ENCODE measurements around the gene HERC2. TPM values are rescaled to one million over a fixed set of nuclear protein-coding genes. Genes with fewer than 3 reads are reported as not detected.

The HERC2 gene
- total and polyA plus RNA-seq, 2 of the 13 experiments (the other 11 are each of a cell fraction or from before 2014, with no cell fraction given): 17.6 to 24.8 TPM

DNA sequence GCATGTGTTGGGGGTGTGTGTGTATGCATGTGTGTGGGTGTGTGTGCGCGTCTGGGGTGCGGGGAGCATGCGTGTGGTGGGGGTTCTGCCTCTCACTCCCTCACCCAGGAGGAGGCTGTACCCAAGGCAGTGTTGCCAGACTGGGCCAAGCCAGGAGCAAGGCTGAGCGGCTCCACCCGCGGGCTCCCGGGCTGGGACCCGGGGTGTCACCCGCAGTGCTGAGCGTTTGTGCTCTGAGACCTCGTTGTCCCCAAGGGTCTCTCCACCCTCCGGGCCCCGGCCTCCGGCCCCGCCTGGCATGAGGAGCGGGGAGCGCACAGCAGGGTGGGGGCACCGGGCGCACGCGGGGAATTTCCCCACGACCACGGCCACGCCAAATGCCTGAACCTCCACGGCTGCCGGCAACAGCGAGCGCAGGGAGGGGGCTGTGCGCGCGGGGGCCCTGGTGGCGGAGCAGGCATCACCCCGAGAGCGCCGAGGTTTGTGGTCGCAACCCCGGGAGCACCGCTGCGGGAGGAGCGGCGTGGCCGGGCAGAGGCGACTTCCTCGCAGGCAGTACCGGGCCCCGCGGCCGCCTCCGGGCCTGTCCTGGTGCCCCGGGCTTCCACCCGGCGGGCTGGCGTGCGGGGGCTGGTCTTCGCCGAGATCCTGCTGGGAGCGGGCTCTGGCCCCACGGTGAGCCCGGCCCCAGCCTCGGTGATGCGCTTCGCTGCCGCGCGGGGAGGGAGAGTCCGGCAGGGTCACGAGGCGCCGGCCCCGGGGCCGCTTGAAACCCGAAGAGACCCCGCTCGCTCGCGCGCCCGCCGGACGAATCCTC, 215.5 kb downstream of the HERC2 start:
- Histone ChIP-seq H3K9me3 (ENCODE audit: low read length) (no peaks in the 10 kb centered on the region), H3K4me3 (replicated peaks in 1 of 3; ENCODE audit: insufficient read depth in 1 of 3, low read depth in 2 of 3, low read length in 3 of 3) (peak overlapping the region; percentile 30 to 63 (median 33); a peak in 4 of 6 replicates), H3K36me3 (replicated peaks in 1 of 2; ENCODE audit: control insufficient read depth in 1 of 2, insufficient read depth in 2 of 2, low read length in 2 of 2) (peaks cover under 1 to 2% of the 10 kb centered on the region in 2 experiments; a peak in 2 of 5 replicates), H3K79me2 (ENCODE audit: insufficient read depth, low read length) (no peaks in the 10 kb centered on the region), H2AFZ (ENCODE audit: low read length) (no peak overlapping the region), H3K4me1 (ENCODE audit: insufficient read depth, low read length) (peaks cover 12% of the 10 kb centered on the region), H4K20me1 (ENCODE audit: insufficient read depth, low read length) (no peaks in the 10 kb centered on the region), H3K27me3 (ENCODE audit: control insufficient read depth in 1 of 2, insufficient read depth in 2 of 2, low read length in 2 of 2) (peaks cover 8 to 36% of the 10 kb centered on the region in 2 experiments), H3K27ac (ENCODE audit: extremely low read length, insufficient read depth, low read length) (no peak overlapping the region), H3K9ac (ENCODE audit: insufficient read depth, low read depth, low read length) (no peak overlapping the region), H3K4me2 (ENCODE audit: low read depth, low read length) (peak overlapping the region; percentile 63)
- in situ Hi-C loops (cut with HindIII; ENCODE audit: extremely low pct_ligation_motif_present, low pct_unique_long_range_greater_than_20kb): no loop called here
- CTCF ChIA-PET (ENCODE audit: low intra/inter-chr PET ratio, low total read pairs): no interaction called here
- FAIRE-seq: no peak
- intact Hi-C loops (cut with micrococcal nuclease; ENCODE audit: unreplicated experiment): no loop called here
- BruUV-seq (replicated peaks): no TSS peak
- no peak for DNase-seq (ENCODE audit: low spot score)
- POLR2A ChIA-PET: no interaction called here
- peak; percentile 66 for ATAC-seq
- no CpG with 5 or more reads among the region's 81 CpGs for WGBS (ENCODE audit: low lambda C conversion rate)
- TF ChIP-seq ZNF607 (CRISPR knock-in tag; IDR thresholded peaks at IDR 0.05; ENCODE audit: borderline replicate concordance) (no peak), MTF2 (CRISPR knock-in tag; IDR thresholded peaks at IDR 0.05; ENCODE audit: borderline replicate concordance) (0 out of 2 replicates have a peak, but pooled peaks have one; percentile 41), SP2 (CRISPR knock-in tag; IDR thresholded peaks at IDR 0.05) (no peak), CREM (IDR thresholded peaks at IDR 0.05) (no peak), CREM (CRISPR knock-in tag; IDR thresholded peaks at IDR 0.05) (no peak), XRCC5 (optimal IDR thresholded peaks at IDR 0.05; ENCODE audit: low read length) (no peak), ZBTB42 (CRISPR knock-in tag; IDR thresholded peaks at IDR 0.05) (no peak), ZNF83 (CRISPR knock-in tag; IDR thresholded peaks at IDR 0.05; ENCODE audit: borderline replicate concordance) (no peak), XBP1 (CRISPR knock-in tag; IDR thresholded peaks at IDR 0.05) (no peak), FOXA1 (IDR thresholded peaks at IDR 0.05) (no peak), FOXA1 (CRISPR knock-in tag; IDR thresholded peaks at IDR 0.05) (no peak)
- TF ChIP-seq, protein P1, sequence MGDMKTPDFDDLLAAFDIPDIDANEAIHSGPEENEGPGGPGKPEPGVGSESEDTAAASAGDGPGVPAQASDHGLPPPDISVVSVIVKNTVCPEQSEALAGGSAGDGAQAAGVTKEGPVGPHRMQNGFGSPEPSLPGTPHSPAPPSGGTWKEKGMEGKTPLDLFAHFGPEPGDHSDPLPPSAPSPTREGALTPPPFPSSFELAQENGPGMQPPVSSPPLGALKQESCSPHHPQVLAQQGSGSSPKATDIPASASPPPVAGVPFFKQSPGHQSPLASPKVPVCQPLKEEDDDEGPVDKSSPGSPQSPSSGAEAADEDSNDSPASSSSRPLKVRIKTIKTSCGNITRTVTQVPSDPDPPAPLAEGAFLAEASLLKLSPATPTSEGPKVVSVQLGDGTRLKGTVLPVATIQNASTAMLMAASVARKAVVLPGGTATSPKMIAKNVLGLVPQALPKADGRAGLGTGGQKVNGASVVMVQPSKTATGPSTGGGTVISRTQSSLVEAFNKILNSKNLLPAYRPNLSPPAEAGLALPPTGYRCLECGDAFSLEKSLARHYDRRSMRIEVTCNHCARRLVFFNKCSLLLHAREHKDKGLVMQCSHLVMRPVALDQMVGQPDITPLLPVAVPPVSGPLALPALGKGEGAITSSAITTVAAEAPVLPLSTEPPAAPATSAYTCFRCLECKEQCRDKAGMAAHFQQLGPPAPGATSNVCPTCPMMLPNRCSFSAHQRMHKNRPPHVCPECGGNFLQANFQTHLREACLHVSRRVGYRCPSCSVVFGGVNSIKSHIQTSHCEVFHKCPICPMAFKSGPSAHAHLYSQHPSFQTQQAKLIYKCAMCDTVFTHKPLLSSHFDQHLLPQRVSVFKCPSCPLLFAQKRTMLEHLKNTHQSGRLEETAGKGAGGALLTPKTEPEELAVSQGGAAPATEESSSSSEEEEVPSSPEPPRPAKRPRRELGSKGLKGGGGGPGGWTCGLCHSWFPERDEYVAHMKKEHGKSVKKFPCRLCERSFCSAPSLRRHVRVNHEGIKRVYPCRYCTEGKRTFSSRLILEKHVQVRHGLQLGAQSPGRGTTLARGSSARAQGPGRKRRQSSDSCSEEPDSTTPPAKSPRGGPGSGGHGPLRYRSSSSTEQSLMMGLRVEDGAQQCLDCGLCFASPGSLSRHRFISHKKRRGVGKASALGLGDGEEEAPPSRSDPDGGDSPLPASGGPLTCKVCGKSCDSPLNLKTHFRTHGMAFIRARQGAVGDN (CRISPR knock-in tag; IDR thresholded peaks at IDR 0.05): peak; percentile 20
- TF ChIP-seq, protein P2, sequence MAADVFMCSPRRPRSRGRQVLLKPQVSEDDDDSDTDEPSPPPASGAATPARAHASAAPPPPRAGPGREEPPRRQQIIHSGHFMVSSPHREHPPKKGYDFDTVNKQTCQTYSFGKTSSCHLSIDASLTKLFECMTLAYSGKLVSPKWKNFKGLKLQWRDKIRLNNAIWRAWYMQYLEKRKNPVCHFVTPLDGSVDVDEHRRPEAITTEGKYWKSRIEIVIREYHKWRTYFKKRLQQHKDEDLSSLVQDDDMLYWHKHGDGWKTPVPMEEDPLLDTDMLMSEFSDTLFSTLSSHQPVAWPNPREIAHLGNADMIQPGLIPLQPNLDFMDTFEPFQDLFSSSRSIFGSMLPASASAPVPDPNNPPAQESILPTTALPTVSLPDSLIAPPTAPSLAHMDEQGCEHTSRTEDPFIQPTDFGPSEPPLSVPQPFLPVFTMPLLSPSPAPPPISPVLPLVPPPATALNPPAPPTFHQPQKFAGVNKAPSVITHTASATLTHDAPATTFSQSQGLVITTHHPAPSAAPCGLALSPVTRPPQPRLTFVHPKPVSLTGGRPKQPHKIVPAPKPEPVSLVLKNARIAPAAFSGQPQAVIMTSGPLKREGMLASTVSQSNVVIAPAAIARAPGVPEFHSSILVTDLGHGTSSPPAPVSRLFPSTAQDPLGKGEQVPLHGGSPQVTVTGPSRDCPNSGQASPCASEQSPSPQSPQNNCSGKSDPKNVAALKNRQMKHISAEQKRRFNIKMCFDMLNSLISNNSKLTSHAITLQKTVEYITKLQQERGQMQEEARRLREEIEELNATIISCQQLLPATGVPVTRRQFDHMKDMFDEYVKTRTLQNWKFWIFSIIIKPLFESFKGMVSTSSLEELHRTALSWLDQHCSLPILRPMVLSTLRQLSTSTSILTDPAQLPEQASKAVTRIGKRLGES (CRISPR knock-in tag; IDR thresholded peaks at IDR 0.05; ENCODE audit: borderline replicate concordance): no peak
- TF ChIP-seq, protein P3, sequence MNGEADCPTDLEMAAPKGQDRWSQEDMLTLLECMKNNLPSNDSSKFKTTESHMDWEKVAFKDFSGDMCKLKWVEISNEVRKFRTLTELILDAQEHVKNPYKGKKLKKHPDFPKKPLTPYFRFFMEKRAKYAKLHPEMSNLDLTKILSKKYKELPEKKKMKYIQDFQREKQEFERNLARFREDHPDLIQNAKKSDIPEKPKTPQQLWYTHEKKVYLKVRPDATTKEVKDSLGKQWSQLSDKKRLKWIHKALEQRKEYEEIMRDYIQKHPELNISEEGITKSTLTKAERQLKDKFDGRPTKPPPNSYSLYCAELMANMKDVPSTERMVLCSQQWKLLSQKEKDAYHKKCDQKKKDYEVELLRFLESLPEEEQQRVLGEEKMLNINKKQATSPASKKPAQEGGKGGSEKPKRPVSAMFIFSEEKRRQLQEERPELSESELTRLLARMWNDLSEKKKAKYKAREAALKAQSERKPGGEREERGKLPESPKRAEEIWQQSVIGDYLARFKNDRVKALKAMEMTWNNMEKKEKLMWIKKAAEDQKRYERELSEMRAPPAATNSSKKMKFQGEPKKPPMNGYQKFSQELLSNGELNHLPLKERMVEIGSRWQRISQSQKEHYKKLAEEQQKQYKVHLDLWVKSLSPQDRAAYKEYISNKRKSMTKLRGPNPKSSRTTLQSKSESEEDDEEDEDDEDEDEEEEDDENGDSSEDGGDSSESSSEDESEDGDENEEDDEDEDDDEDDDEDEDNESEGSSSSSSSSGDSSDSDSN (CRISPR knock-in tag; IDR thresholded peaks at IDR 0.05): peak; percentile 26; the same call in 1 of the 2 replicates

Data from HepG2 (cell line).